Keratinocyte (primary cell): ENCODE data around the gene DNAAF9. TPM values are rescaled to one million over a fixed set of nuclear protein-coding genes. Genes with fewer than 3 reads are reported as not detected.

Experiments
- DNase-seq: peaks from one replicate; pipeline ENCODE4 v3.0.0-alpha.2; 2011; ENCODE audit warnings: low read depth, missing footprints, low spot score
- FAIRE-seq: peaks from 2 replicates; lab custom pipeline; 2011; peaks lifted over from hg19 to GRCh38; lab: Jason Lieb, UNC
- H2AFZ ChIP-seq: 2 replicates; pipeline ENCODE4 v1.6.0; 2012; ENCODE audit warnings: low read length, control low read depth, inconsistent platforms; ENCODE audit not compliant: control insufficient read depth
- H3K27ac ChIP-seq: 2 replicates; pipeline ENCODE4 v1.5.1; 2011; ENCODE audit warnings: low read length; ENCODE audit not compliant: control insufficient read depth, insufficient read depth
- H3K27me3 ChIP-seq: 3 replicates; pipeline ENCODE4 v1.6.0; 2011; ENCODE audit warnings: low read length; ENCODE audit not compliant: control insufficient read depth, insufficient read depth; ENCODE audit errors: extremely low read depth
- H3K36me3 ChIP-seq, 2 experiments: 2 replicates in 1 of 2; 3 replicates in 1 of 2; pipeline ENCODE4 v1.5.1; 2011; ENCODE audit warnings: low read length in 2 of 2, mild to moderate bottlenecking in 1 of 2; ENCODE audit not compliant: control insufficient read depth in 2 of 2, insufficient read depth in 2 of 2; ENCODE audit errors: extremely low read depth in 1 of 2
- H3K4me1 ChIP-seq: 3 replicates; pipeline ENCODE4 v1.5.1; 2011; ENCODE audit warnings: low read length; ENCODE audit not compliant: control insufficient read depth, insufficient read depth; ENCODE audit errors: extremely low read depth
- H3K4me2 ChIP-seq: 3 replicates; pipeline ENCODE4 v1.6.0; 2011; ENCODE audit warnings: low read depth, low read length; ENCODE audit not compliant: control insufficient read depth, insufficient read depth; ENCODE audit errors: extremely low read depth
- H3K4me3 ChIP-seq, 3 experiments: fragments of 200-600 bp in 1 of 3; sonication (generic) in 1 of 3; 2 replicates in 2 of 3; 3 replicates in 1 of 3; pipeline ENCODE4 v1.5.1; 2011 to 2016; ENCODE audit warnings: low read length in 3 of 3, mild to moderate bottlenecking in 3 of 3, control low read depth in 2 of 3, inconsistent platforms in 1 of 3, low read depth in 1 of 3, mixed read lengths in 1 of 3, mixed run types in 1 of 3, moderate library complexity in 1 of 3; ENCODE audit not compliant: control insufficient read depth in 2 of 3, insufficient read depth in 2 of 3; ENCODE audit errors: extremely low read depth in 1 of 3
- H3K79me2 ChIP-seq: 2 replicates; pipeline ENCODE4 v1.6.0; 2012; ENCODE audit warnings: low read length; ENCODE audit not compliant: control insufficient read depth, insufficient read depth
- H3K9ac ChIP-seq: 3 replicates; pipeline ENCODE4 v1.6.0; 2011; ENCODE audit warnings: low read length; ENCODE audit not compliant: control insufficient read depth, insufficient read depth; ENCODE audit errors: extremely low read depth
- H3K9me1 ChIP-seq: 3 replicates; pipeline ENCODE4 v1.6.0; 2011; ENCODE audit warnings: low read length; ENCODE audit not compliant: control insufficient read depth, insufficient read depth; ENCODE audit errors: extremely low read depth
- H3K9me3 ChIP-seq: 2 replicates; pipeline ENCODE4 v1.5.1; 2012; ENCODE audit warnings: low read depth, low read length; ENCODE audit not compliant: control insufficient read depth
- H4K20me1 ChIP-seq: 3 replicates; pipeline ENCODE4 v1.6.0; 2011; ENCODE audit warnings: low read length; ENCODE audit not compliant: control insufficient read depth, insufficient read depth; ENCODE audit errors: extremely low read depth
- CTCF ChIP-seq, 3 experiments: IDR thresholded peaks in 1 of 3; conservative IDR thresholded peaks in 1 of 3; optimal IDR thresholded peaks in 1 of 3; 2 replicates in 2 of 3; 3 replicates in 1 of 3; pipeline versions ENCODE3 to v1.5.1; 2011; ENCODE audit warnings: low read length in 3 of 3, mild to moderate bottlenecking in 3 of 3, moderate library complexity in 2 of 3, control low read depth in 1 of 3, inconsistent platforms in 1 of 3; ENCODE audit not compliant: insufficient read depth in 2 of 3; ENCODE audit errors: extremely low read depth in 1 of 3
- EZH2 ChIP-seq: IDR thresholded peaks from one replicate; pipeline ENCODE4 v1.6.1; 2012; ENCODE audit warnings: inconsistent platforms, mild to moderate bottlenecking, low read length, moderate library complexity
- dilution Hi-C: fragments of 300-500 bp; cut with MboI; formaldehyde crosslinking; loops from one replicate; pipeline ENCODE4 v1.7.0; 2020; ENCODE audit warnings: low sequenced_read_pairs; ENCODE audit not compliant: extremely low pct_ligation_motif_present
- polyA plus RNA-seq, 5 experiments: library from polyadenylated mRNA; depleted of rRNA in 3 of 5; stranded (reverse) in 3 of 5; stranded (forward) in 1 of 5; unstranded in 1 of 5; fragments of >200 nt; gene quantifications; 1 replicate in 1 of 5; 2 replicates in 3 of 5; 3 replicates in 1 of 5; pipeline versions ENCODE4 v1.2.1 to v1.2.3, GENCODE V29; 2011 to 2012; ENCODE audit warnings: missing spikeins in 2 of 5, low read depth in 1 of 5, low replicate concordance in 1 of 5

Gene DNAAF9
- polyA plus RNA-seq, 1 donor (not counting 4 experiments of a cell fraction or from before 2014, with no cell fraction given): 9.2 TPM

DNA sequence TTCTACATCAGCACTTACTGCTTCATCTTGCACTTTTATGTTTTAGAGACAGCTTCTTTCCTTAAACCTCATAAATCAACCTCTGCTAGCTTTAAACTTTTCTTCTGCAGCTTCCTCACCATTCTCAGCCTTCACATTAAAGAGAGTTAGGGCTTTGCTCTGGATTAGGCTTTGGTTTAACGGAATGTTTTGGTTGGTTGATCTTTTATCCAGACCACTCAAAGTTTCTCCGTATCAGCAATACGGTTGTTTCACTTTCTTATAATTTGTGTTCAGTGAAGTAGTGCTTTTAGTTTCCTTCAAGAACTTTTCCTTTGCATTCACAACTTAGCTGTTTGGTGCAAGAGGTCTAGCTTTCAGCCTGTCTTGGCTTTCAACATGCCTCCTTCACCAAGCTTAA is 40.4 kb downstream of the DNAAF9 start:
- Histone ChIP-seq H3K27ac (no peak overlapping the region), H3K4me3 (no peak overlapping the region), H3K27me3 (no peaks in the 10 kb centered on the region), H3K9me1 (no peaks in the 10 kb centered on the region), H3K9me3 (no peaks in the 10 kb centered on the region), H3K79me2 (no peaks in the 10 kb centered on the region), H3K36me3 (peaks cover 7 to 8% of the 10 kb centered on the region in 2 experiments), H3K4me1 (no peaks in the 10 kb centered on the region), H2AFZ (no peak overlapping the region), H3K4me2 (no peak overlapping the region), H3K9ac (no peak overlapping the region), H4K20me1 (no peaks in the 10 kb centered on the region)
- FAIRE-seq: no peak
- TF ChIP-seq CTCF (optimal IDR thresholded peaks at IDR 0.05 in 1 of 3, IDR thresholded peaks at IDR 0.05 in 1 of 3, conservative IDR thresholded peaks at IDR 0.05 in 1 of 3; ENCODE audit: extremely low read depth in 1 of 3, insufficient read depth in 2 of 3, low read length in 3 of 3) (no peak), EZH2 (no peak)
- dilution Hi-C loops: no loop called here
- DNase-seq: no peak

GRCh38 chr20:3364323-3365013 is 43.0 kb downstream of the DNAAF9 start:
- TF ChIP-seq CTCF (optimal IDR thresholded peaks at IDR 0.05 in 1 of 3, IDR thresholded peaks at IDR 0.05 in 1 of 3, conservative IDR thresholded peaks at IDR 0.05 in 1 of 3; ENCODE audit: extremely low read depth in 1 of 3, insufficient read depth in 2 of 3, low read length in 3 of 3): no peak
- TF ChIP-seq EZH2: no peak
- Histone ChIP-seq H3K9me3 (no peaks in the 10 kb centered on the region), H3K27ac (no peak overlapping the region), H3K4me1 (no peaks in the 10 kb centered on the region), H3K4me2 (no peak overlapping the region), H3K9ac (no peak overlapping the region), H2AFZ (no peak overlapping the region), H3K4me3 (no peak overlapping the region), H3K9me1 (no peaks in the 10 kb centered on the region), H3K36me3 (peaks cover 0 to 11% of the 10 kb centered on the region in 2 experiments), H3K27me3 (no peaks in the 10 kb centered on the region), H3K79me2 (no peaks in the 10 kb centered on the region), H4K20me1 (no peaks in the 10 kb centered on the region)
- dilution Hi-C loops: no loop called here
- no peak for FAIRE-seq
- DNase-seq: no peak
